H1 (cell line): ENCODE measurements around the gene ULBP3. TPM values are rescaled to one million over a fixed set of nuclear protein-coding genes. Genes with fewer than 3 reads are reported as not detected.

Experiments used
- BCL11A ChIP-seq, 2 experiments: IDR thresholded peaks; one replicate each; pipeline ENCODE4 v1.6.1; 2011; ENCODE audit warnings: low read depth in 2 of 2, low read length in 2 of 2, mild to moderate bottlenecking in 2 of 2
- EZH2 ChIP-seq: fragments of 200-600 bp; sonication (generic); IDR thresholded peaks from 2 replicates; pipeline ENCODE4 v1.7.1; 2012; ENCODE audit warnings: low read depth, mild to moderate bottlenecking, moderate library complexity, low read length, inconsistent platforms; ENCODE audit not compliant: severe bottlenecking
- HDAC2 ChIP-seq, 2 experiments: fragments of 300-600 bp in 1 of 2; sonication (generic) in 1 of 2; IDR thresholded peaks; 2 replicates each; pipeline ENCODE4 v1.6.1; 2011 to 2012; ENCODE audit warnings: low read depth in 2 of 2, low read length in 2 of 2, mild to moderate bottlenecking in 2 of 2, moderate library complexity in 2 of 2, borderline replicate concordance in 1 of 2, inconsistent platforms in 1 of 2
- NRF1 ChIP-seq: IDR thresholded peaks from 2 replicates; pipeline ENCODE4 v1.6.1; 2011; ENCODE audit warnings: mild to moderate bottlenecking, low read depth, low read length, improper control_type of control experiment
- POLR2AphosphoS5 ChIP-seq: IDR thresholded peaks from 2 replicates; pipeline ENCODE4 v1.6.1; 2011; ENCODE audit warnings: low read depth, low read length
- SP2 ChIP-seq: IDR thresholded peaks from 2 replicates; pipeline ENCODE4 v1.6.1; 2012; ENCODE audit warnings: mild to moderate bottlenecking, low read length, inconsistent platforms
- polyA plus RNA-seq, 7 experiments: library from polyadenylated mRNA; depleted of rRNA in 3 of 7; stranded (reverse) in 5 of 7; unstranded in 2 of 7; fragments of >200 nt in 5 of 7; fragments of 200-250 nt in 2 of 7; gene quantifications; 1 replicate in 5 of 7; 2 replicates in 1 of 7; 4 replicates in 1 of 7; pipeline versions ENCODE4 v1.2.1 to v1.2.3, GENCODE V29; 2011 to 2013; ENCODE audit warnings: missing spikeins in 2 of 7, mixed read lengths in 2 of 7
- total RNA-seq: library from RNA; stranded (reverse); fragmentation: NEBNext Ultra II Directional; extraction: Animal tissue kit (Norgen Biotek cat#: 25700); gene quantifications from 2 replicates; pipeline ENCODE4 v1.2.1, GENCODE V29; 2021
- TF ChIP-seq, protein P1 (sequence below): fragments of 300-600 bp; sonication (generic); IDR thresholded peaks from 2 replicates; pipeline ENCODE4 v1.7.1; 2012; ENCODE audit warnings: low read length, moderate library complexity, mild to moderate bottlenecking, inconsistent platforms; ENCODE audit not compliant: insufficient replicate concordance

ULBP3 gene
- total and polyA plus RNA-seq, 2 of the 8 experiments (the other 6 are each of a cell fraction or from before 2014, with no cell fraction given) = 1.9 to 4.2 TPM

DNA sequence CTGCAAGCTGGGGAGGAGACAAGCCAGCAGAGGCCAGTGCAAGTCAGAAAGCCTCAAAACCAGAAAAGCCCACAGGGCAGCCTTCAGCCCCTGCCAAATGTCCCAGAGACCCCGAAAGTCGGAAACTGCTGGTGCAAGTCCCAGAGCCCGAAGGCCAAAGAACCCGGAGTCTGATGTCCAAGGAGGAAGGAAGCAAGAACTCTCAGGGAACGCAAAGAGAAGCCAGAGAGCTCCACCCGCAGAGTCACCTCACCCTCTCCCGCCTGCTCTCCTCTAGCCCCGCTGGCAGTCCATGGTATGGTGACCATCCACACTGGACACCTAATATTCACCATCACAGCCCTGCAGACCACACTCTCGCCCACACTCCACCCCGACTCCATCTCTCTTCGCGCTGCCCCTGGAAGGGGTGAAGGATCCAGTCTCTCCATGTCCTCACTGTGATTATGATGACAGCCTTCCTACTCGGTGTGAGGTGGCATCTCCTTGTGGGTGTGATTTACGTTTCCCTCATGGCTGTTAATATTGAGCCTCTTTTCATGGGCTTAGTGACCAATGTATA, 10.6 kb downstream of the ULBP3 start (continued):
- TF ChIP-seq POLR2AphosphoS5 (no peak), HDAC2 (IDR thresholded peaks at IDR 0.05; ENCODE audit: borderline replicate concordance in 1 of 2, low read depth in 2 of 2, low read length in 2 of 2) (no peak), EZH2 (no peak), BCL11A (IDR thresholded peaks at IDR 0.05; ENCODE audit: low read depth in 2 of 2, low read length in 2 of 2) (no peak), NRF1 (no peak), SP2 (no peak)
- TF ChIP-seq, protein P1, sequence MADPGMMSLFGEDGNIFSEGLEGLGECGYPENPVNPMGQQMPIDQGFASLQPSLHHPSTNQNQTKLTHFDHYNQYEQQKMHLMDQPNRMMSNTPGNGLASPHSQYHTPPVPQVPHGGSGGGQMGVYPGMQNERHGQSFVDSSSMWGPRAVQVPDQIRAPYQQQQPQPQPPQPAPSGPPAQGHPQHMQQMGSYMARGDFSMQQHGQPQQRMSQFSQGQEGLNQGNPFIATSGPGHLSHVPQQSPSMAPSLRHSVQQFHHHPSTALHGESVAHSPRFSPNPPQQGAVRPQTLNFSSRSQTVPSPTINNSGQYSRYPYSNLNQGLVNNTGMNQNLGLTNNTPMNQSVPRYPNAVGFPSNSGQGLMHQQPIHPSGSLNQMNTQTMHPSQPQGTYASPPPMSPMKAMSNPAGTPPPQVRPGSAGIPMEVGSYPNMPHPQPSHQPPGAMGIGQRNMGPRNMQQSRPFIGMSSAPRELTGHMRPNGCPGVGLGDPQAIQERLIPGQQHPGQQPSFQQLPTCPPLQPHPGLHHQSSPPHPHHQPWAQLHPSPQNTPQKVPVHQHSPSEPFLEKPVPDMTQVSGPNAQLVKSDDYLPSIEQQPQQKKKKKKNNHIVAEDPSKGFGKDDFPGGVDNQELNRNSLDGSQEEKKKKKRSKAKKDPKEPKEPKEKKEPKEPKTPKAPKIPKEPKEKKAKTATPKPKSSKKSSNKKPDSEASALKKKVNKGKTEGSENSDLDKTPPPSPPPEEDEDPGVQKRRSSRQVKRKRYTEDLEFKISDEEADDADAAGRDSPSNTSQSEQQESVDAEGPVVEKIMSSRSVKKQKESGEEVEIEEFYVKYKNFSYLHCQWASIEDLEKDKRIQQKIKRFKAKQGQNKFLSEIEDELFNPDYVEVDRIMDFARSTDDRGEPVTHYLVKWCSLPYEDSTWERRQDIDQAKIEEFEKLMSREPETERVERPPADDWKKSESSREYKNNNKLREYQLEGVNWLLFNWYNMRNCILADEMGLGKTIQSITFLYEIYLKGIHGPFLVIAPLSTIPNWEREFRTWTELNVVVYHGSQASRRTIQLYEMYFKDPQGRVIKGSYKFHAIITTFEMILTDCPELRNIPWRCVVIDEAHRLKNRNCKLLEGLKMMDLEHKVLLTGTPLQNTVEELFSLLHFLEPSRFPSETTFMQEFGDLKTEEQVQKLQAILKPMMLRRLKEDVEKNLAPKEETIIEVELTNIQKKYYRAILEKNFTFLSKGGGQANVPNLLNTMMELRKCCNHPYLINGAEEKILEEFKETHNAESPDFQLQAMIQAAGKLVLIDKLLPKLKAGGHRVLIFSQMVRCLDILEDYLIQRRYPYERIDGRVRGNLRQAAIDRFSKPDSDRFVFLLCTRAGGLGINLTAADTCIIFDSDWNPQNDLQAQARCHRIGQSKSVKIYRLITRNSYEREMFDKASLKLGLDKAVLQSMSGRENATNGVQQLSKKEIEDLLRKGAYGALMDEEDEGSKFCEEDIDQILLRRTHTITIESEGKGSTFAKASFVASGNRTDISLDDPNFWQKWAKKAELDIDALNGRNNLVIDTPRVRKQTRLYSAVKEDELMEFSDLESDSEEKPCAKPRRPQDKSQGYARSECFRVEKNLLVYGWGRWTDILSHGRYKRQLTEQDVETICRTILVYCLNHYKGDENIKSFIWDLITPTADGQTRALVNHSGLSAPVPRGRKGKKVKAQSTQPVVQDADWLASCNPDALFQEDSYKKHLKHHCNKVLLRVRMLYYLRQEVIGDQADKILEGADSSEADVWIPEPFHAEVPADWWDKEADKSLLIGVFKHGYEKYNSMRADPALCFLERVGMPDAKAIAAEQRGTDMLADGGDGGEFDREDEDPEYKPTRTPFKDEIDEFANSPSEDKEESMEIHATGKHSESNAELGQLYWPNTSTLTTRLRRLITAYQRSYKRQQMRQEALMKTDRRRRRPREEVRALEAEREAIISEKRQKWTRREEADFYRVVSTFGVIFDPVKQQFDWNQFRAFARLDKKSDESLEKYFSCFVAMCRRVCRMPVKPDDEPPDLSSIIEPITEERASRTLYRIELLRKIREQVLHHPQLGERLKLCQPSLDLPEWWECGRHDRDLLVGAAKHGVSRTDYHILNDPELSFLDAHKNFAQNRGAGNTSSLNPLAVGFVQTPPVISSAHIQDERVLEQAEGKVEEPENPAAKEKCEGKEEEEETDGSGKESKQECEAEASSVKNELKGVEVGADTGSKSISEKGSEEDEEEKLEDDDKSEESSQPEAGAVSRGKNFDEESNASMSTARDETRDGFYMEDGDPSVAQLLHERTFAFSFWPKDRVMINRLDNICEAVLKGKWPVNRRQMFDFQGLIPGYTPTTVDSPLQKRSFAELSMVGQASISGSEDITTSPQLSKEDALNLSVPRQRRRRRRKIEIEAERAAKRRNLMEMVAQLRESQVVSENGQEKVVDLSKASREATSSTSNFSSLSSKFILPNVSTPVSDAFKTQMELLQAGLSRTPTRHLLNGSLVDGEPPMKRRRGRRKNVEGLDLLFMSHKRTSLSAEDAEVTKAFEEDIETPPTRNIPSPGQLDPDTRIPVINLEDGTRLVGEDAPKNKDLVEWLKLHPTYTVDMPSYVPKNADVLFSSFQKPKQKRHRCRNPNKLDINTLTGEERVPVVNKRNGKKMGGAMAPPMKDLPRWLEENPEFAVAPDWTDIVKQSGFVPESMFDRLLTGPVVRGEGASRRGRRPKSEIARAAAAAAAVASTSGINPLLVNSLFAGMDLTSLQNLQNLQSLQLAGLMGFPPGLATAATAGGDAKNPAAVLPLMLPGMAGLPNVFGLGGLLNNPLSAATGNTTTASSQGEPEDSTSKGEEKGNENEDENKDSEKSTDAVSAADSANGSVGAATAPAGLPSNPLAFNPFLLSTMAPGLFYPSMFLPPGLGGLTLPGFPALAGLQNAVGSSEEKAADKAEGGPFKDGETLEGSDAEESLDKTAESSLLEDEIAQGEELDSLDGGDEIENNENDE = no peak
